ENCODE measurements around the gene MYL10.

DNA sequence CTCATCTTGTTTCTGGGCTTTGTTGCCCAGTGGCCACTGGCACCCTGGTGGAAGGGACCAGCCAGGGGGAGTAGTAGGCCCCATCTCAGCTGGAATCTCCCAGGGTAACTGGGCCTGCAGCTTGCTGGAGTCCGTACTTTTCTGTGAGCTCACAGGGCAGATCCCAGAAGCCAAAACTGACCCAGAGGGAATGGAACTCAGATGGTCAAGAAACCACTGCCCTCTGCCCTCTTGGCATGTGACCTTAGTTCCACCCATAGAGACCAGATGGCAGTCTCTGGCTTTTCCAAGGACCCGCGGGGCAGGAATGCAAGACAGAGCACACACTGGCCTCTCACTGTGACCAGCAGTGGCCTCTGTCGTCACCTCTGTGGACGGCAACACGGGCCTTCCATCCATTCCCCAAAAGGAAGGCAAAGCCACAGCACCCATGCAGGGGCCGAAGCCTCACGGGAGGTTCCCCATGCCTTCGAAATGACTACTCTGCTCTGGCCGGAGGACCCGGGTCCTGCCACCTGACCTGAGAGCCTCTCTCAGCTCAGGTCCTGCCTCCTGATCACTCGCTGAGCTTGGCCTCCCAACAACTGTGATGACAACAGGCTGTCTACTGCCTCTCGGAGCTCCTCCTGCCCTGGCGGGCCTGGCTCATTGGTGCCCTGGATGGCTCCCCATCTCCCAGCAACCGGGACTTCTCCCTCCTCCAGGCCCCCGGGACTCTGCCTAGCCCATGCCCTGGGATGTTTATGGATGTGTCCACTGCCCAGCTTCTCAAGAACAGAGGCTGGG lies 29.9 kb downstream of the MYL10 start:
- TF ChIP-seq EZH2 (IDR thresholded peaks at IDR 0.05; ENCODE audit: insufficient read depth, poor library complexity, severe bottlenecking) = no peak
- no peak for TF ChIP-seq EZH2phosphoT487 (IDR thresholded peaks at IDR 0.05; ENCODE audit: insufficient read depth, low read depth)

Measured in GM23248 (cell line).